GM12801 (cell line): ENCODE data around the gene HDAC5.

ENCODE experiments used
- TF ChIP-seq, protein P1 (sequence below): IDR thresholded peaks from one replicate; pipeline ENCODE4 v1.5.1; 2011; ENCODE audit warnings: control low read depth; ENCODE audit not compliant: insufficient read length; ENCODE audit errors: extremely low read depth

HDAC5 gene

DNA sequence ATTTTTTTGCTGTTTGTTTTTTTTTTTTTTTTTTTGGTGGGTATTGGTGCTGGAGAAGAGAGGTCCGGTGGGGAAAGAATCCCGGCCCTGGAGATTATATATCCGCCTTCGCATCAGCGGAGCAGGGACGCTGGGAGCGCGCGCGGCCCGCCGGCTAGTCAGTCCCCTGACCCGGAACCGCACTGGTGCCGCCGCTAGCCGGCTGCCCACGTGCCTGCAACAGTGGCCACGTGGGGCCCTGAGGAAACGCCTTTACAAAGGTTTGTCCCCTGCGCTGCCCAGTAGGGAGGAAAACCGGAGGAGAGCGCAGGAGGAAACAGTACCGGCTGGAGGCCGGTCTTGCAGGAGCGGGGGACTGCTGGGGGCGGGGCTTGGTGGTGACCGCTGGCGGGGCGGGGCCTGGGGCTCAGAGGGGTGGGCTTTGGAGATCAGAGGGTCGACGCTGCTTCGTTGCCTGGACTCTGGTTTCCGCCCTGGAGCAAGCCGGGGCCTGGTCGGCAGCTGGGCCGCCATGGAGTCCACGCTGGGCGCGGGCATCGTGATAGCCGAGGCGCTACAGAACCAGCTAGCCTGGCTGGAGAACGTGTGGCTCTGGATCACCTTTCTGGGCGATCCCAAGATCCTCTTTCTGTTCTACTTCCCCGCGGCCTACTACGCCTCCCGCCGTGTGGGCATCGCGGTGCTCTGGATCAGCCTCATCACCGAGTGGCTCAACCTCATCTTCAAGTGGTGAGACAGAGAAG is 52.8 kb downstream of the HDAC5 start, which contains the start of gene G6PC3:
Gene G6PC3, plus strand, starts transcription at position 281 of the 743 bp plus-strand sequence. Its CDS starts 231 bp downstream, at position 512.
- TF ChIP-seq, protein P1, sequence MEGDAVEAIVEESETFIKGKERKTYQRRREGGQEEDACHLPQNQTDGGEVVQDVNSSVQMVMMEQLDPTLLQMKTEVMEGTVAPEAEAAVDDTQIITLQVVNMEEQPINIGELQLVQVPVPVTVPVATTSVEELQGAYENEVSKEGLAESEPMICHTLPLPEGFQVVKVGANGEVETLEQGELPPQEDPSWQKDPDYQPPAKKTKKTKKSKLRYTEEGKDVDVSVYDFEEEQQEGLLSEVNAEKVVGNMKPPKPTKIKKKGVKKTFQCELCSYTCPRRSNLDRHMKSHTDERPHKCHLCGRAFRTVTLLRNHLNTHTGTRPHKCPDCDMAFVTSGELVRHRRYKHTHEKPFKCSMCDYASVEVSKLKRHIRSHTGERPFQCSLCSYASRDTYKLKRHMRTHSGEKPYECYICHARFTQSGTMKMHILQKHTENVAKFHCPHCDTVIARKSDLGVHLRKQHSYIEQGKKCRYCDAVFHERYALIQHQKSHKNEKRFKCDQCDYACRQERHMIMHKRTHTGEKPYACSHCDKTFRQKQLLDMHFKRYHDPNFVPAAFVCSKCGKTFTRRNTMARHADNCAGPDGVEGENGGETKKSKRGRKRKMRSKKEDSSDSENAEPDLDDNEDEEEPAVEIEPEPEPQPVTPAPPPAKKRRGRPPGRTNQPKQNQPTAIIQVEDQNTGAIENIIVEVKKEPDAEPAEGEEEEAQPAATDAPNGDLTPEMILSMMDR: no peak

DNA sequence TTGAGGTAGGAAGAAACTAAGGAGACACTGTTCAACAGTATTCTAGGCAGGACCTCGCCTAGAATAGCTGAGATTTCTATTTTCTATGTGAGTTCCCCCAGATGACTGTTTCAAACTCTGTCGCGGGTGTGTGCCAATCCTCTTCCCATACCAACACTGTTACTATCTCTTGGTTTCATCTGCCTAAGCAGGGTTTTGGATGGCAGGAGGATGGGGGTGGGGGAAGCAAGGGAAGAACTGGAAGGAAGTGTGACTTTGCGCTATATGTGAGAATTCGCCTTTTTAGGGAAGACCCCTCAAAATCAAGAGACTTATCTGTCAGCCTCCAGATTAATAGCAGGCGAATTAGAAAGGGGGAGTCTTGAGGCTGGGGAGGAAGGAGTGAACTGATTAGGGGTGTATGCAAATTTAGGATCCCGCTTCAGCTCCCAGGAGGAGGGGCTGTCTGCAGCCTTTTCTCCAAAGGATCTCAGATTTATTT is 53.4 kb downstream of the HDAC5 start:
- TF ChIP-seq, protein P1: no peak

DNA sequence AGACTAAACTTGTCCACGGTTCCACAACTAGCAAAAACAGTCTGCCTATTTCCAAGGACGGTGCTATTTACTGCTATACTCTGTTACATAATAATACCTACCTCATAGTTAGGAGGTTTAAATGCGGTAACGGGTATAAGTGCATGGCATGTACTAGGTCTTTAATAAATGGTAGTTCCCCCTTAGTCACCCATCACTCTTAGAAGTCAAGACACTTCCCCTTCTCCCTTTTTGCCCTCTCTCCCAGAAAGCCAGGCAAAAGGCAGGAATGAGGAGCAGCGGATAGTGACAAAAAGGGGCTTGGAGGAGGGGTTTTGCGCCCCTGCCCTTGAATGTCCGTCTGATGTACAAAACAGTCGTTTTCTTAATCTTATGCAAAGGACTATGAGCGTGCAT is 55.9 kb downstream of the HDAC5 start:
- TF ChIP-seq, protein P1: no peak

DNA sequence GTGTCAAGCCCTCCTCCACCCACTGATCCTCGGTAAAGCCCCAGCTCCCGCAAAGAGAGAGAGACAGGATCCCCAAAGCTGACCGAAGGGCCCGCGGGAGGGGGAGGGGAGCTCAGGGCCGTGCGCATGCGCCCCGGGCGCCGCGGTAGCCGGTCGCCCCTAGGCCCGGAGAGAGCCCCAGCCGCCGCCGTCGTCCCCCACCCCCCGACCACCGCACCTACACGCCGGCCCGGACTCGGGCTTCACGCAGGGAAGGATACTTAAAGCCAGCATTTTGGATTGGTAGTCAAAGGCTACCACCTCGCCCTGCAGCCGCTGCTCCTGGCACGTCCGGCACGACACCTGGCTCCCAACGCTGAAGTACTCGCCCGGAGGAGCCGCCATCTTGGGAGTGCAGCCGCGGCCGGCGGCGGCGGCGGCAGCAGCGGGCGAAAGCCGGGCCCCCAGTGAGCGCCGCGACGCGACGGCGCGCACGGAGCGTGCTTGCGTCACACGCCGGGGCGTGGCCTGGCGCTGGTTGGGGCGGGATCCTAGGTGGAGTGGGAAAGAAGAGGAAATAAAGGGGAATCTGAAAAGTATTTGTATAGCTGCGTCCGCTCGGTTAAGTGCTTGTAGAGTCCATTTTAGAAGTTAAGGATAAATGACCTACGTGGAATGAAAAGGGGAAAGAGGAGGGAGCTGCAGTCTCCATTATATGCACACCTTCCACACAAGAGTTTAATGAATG is 57.1 kb downstream of the HDAC5 start, which contains the start of gene LSM12:
Gene LSM12, minus strand, starts transcription at position 468 of the 727 bp plus-strand sequence. Its CDS starts 84 bp downstream, at position 384.
- TF ChIP-seq, protein P1: no peak

DNA sequence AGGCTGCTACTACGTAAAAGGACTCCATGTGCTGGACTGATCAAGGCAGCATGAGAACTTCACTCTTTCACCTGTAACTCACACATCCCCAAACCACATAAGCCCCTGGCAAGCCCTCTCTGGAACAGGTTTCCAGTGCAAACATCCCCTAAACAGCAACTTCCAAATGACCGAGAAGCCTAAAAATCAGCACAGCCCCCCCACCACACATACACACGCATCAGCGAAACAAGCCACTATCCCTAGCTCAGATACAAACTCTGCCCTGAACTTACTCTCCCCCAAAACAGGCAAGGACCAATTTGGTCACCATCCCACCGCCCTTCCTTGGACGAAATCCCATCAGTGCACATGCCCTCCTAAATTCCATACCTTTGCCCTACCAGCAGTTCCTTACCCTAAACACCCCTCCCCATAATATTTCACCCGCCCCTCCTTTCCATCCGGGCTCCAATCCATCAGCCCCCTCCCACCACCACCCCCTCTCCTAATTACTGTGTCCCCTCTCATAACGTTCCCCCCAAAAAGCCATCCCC is 57.7 kb downstream of the HDAC5 start:
- TF ChIP-seq, protein P1: no peak

DNA sequence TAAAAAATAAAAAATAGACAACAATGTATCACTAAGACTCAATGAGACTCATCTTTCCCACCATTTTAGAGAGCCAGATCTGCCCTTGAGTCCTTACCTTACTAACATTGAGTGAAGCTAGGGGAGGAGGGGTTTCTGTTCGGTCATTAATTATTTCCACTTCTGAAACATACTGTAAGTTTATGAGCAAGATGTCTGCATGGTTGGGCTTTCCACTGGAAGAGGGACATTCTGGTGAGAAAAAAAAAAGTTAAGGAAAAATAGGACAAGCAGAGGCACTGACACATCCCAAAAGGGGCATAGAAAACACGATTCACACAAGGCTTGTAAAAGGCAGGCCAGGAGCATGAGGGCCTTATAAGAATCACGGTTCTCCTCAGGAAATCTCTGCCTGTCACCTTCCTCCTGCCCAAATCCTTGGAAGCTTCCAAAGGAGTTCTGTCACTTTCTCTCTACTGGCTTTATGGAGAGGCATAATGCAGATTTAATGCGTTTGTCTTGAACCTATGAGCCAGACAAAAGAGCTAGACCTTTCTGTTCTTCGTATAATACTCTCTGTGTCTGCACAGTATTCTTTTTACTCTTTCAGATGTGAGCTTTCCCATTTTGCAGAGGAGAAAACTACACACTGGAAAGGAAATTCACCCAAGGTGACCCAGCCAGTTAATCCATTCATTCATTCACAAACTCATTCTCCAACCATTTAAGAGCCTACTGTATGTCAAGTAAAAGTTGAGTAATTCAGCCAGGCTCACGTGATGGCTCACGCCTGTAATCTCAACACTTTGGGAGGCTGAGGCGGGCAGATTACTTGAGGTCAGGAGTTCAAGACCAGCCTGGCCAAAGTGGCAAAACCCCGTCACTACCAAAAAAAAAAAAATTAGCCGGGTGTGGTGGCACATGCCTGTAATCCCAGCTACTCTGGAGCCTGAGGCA is 59.5 kb downstream of the HDAC5 start:
- TF ChIP-seq, protein P1: no peak
